ENCODE measurements around the gene KRT85.
"Not testable (repeated sequence)": the region's sequence is repeated elsewhere in the genome, so short reads cannot be mapped to it uniquely, and the experiment has no call there.

The KRT85 gene

DNA sequence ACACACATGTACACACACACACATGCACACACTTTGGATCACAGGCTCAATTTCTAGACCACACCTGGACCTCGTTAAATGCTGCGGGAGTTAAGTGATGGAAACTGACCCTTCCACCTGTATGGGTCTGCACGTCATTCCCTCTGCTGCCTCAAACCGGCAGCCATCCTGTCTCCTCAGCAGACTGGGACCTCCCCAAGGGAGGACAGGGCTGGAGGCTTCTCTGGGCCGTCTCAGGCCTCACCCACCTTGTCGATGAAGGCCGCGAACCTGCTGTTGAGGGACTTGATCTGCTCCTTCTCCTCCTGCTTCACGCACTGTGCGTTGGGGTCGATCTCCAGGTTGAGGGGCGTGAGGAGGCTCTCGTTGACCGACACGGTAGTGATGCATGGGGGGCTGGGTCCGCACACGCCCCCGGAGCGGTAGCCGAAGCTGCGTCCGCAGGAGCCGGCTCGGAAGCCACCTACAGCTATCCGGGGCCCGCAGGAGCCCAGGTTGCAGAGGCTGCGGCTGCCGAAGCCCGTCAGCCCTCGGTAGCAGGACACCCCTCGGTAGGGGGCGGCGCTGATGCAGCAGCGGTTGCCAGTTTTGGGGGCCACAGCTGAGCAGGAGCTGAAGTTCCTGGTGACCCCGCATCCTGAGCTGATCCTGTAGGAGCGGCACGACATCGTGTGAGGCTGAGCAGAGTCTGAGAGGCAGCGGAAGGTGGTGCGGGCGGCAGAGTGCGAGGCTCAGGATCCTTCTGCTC, at the start of gene KRT85:
Gene KRT85, minus strand, starts transcription at position 744 of the 748 bp plus-strand sequence. Its CDS starts 76 bp downstream, at position 668.
- DNase-seq (ENCODE audit: low read depth in 2 of 3, low spot score in 2 of 3) = no peak

- DNase-seq (ENCODE audit: low read depth in 2 of 3, low spot score in 2 of 3) = no peak
These were observed 49.5 kb upstream of the KRT85 start for GRCh38 chr12:52416795-52417194.

DNA sequence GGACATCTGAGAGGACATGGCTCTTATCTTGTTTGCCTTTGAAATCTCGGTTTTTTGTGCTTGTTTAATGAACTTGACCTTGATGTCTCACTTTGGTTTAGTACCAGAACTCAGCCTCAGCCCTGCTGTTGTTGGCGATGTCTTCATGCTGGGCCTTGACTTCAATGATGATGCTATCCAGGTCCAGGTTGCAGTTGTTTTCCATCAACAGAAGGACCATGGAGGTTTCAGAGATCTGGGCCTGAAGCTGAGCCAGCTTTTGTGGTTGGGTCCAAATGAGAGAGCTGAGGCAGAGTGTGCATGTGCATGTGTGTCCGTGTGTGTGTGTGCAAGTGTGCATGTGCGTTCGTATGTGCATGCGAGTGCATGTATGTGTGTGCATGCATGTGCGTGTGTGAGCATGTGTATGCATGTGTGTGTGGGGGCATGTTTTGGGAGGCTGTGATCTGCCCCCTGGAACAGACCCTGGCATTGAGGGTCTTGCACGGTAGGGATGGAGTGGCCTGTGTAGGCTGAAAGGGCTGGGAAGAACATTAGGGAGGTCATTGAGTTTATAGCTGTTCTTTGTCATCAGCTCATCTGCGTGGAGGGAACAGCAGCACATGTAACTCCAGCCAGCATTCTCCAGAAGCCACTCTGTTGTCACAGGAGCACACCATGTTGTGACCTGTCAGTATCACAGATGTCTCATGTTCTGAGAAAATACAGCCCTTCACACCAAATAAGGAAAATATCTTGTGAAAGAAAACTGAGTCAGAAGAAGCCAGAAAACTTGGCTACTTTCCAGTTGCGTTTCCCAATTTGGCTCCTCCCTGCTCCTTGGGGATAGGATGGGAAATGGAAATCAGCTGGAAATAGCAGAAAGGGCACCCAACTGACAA, 48.8 kb upstream of the KRT85 start:
- DNase-seq (ENCODE audit: low read depth in 2 of 3, low spot score in 2 of 3) = no peak

DNA sequence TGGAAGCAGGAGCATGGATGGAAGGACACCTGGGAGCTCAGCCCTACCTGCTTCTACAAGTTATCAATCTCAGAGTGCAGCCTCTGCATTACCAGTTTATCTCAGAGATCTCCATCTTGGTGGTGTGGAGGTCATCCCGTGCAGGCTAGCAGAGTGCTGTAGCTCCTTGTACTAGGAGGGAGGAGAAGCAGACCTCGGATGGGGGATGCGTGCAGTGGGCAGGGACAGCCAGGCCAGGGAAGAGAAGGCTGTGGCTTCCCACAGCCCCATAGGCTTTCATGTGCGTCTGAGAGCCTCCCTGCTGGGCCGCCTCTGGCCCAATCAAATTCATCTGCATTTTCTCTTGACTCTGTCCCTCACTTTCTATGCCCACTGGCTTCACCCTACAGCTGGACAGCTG, 47.7 kb upstream of the KRT85 start:
- no peak for DNase-seq (ENCODE audit: low read depth in 2 of 3, low spot score in 2 of 3)

GRCh38 chr12:52413782-52414345, 46.6 kb upstream of the KRT85 start:
- DNase-seq (ENCODE audit: low read depth in 2 of 3, low spot score in 2 of 3) = no peak

DNA sequence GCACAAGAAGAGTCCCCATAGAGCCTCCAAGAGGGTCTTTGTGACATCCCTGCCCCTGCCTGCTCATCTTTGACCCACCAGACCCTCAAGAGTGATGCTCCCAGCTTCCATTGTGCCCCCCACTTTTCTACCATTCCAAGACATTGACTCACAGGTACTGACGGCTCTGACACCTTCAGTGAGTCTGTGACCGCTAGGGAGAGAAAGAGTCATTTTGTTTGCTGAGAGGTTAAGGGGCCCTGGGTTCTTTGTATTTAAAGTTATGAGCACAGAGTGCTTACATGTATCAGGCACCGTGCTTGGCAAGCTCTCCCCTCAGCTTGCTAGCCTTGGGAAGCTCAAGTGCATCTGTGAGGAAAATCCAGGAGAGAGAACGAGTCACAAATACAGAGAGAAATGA, 45.9 kb upstream of the KRT85 start:
- no peak for DNase-seq (ENCODE audit: low read depth in 2 of 3, low spot score in 2 of 3)

- DNase-seq (ENCODE audit: low read depth in 2 of 3, low spot score in 2 of 3) = no peak
These were observed 44.5 kb upstream of the KRT85 start for GRCh38 chr12:52411815-52412214.

- not testable (repeated sequence) for DNase-seq (ENCODE audit: low read depth in 2 of 3, low spot score in 2 of 3)
These were observed 43.4 kb upstream of the KRT85 start for GRCh38 chr12:52410589-52411248.

DNA sequence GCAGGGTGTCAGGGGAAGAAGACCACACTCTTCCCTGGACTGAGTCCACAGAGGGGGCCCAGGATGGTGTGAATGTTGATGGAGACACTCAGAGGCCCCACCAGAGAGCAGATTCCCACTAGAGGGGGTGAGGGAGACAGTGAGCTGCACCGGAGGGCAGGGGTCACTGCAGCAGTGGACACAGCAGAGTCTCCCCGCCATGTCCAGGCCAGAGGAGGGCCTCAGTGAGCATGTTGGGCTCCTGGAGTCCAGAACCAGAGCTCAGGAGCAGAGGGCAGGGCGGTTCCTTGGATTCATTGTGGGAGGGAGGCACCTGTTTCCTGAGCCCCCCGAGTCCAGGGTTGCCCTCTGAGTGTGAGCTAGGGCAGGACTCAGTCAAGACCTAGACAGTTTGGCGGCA, 40.6 kb upstream of the KRT85 start:
- no peak for DNase-seq (ENCODE audit: low read depth in 2 of 3, low spot score in 2 of 3)

- no peak for DNase-seq (ENCODE audit: low read depth in 2 of 3, low spot score in 2 of 3)
These were observed 38.7 kb upstream of the KRT85 start, which contains the start of gene KRT82 for GRCh38 chr12:52405922-52406385. KRT82 (minus strand) TSS chr12:52406335; CDS start chr12:52406277, 58 bp downstream.

DNA sequence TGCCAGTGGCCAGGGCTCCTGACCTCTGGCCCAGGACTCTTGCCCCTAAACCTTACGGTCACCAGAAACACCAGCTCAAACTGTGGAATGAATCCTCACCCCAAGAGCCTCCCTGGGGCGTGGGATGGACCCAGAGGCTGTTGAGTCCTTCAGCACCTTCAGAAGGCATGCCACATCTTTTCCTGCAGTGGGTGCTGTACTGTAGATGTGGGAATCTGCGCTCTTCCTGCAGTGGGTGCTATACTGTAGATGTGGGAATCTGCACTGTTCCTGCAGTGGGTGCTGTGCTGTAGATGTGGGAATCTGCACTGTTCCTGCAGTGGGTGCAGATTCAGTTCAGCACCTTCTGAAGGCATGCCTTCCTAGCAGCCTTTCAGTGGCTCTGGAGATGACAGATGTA, 37.7 kb upstream of the KRT85 start:
- DNase-seq (ENCODE audit: low read depth in 2 of 3, low spot score in 2 of 3) = no peak

DNA sequence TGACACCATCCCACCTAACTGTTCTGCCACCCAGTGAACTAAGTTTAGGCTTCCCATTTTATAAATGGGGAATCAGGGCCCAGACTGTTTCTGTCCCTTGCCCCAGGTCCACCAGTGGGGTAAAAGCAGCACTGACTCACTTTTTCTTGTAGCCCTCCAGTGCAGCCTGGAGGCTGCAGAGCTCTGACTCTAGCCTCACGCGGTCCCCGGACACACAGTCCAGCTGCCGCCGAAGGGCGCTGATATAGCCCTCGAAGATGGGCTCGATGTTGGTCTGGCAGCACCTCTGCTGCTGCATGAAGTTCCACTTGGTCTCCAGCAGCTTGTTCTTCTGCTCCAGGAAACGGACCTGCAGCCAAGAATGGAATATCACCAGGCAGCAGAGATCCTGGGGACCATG, 36.3 kb upstream of the KRT85 start:
- DNase-seq (ENCODE audit: low read depth in 2 of 3, low spot score in 2 of 3) = no peak

DNA sequence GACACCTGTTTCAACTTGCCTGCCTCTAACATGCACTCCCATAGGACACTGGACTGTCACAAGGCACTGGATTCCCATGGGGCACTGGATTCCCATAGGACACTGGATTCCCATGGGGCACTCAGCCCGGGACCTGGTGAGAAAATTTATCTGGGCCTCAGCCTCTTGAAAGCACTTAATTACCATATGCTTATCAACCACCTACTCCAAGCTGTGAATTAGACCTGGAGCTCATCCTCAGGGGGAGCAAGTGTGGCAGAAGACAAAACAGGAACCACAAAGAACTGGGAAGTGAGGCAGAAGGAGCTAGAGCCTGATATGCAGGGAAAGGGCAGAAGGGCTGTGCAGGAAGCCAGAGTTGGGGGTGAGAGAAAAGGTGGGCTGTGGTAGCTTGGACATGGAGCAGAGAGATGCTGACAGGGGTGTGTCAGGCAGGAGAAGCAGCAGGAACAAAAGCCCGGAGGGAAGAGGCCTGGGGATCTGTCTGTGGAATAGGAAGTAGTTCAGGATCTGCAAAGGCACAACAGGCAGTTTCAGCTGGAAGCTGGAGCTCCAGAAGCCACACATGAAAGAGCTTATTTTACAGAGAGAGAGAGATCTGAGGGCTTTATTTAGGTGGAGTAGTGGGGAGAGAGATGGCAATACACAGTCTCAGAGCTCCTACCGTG, 35.7 kb upstream of the KRT85 start:
- DNase-seq (ENCODE audit: low read depth in 2 of 3, low spot score in 2 of 3) = no peak

GRCh38 chr12:52402377-52402776, 35.1 kb upstream of the KRT85 start:
- DNase-seq (ENCODE audit: low read depth in 2 of 3, low spot score in 2 of 3) = no peak

- no peak for DNase-seq (ENCODE audit: low read depth in 2 of 3, low spot score in 2 of 3)
These were observed 34.6 kb upstream of the KRT85 start for GRCh38 chr12:52401926-52402325.

DNA sequence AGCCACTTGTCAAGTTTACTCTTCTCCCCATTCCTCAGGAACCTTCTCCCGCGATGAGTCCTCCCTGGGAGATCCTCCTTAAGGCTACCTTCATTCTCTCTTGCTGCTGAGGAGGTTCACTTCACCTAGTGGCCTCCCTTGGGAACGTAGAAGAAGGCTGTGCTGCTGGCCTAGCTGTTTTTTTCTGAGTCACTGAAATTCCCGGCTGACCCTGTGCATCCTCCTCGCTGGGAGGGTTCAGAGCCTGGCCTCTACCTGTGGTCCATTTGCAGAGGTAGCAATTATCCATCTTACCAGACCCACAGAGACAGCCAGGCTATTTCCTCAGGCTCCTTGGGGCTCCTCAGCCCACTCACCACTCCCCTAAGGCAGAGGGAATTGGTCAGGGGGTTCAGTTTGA, 34.2 kb upstream of the KRT85 start:
- no peak for DNase-seq (ENCODE audit: low read depth in 2 of 3, low spot score in 2 of 3)

DNA sequence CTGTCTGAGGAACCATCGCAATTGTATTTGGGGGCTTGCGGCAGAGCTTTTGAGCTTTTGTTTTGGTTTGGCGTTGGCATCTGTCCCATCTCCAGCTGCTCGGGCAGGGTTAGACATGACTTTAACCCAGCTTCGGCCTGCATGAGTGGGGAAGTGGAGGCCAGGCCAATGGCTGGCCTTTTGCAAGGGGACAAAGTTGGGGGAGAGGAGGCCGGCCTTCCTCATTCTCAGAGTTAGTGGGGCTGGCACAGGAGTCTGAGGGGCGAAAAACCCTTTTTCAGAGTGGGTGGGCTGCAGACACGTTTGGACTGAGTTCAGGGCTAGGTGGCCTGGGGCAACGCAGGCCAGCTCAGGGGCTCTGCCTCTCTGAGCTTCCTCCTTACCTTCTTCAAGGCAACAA, 33.6 kb upstream of the KRT85 start:
- DNase-seq (ENCODE audit: low read depth in 2 of 3, low spot score in 2 of 3) = no peak

DNA sequence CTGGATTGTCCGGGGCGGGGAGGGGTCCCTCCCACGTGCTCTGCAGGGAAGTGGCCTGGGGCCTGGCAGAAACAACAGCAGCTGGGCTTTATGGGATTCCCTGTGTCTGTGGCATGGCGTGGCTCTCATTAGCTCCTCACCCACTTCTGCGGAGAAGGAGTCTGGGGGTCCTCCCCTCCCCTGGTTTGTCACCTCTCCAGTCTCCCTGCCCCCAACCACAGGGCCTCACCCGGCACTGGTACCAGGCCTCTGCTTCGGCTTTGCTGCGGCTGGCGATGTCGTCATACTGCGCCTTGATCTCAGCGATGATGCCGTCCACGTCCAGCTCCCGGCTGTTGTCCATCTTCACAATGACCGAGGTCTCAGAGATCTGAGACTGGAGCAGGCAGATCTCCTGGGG, 32.5 kb upstream of the KRT85 start:
- DNase-seq (ENCODE audit: low read depth in 2 of 3, low spot score in 2 of 3) = no peak

GRCh38 chr12:52398176-52398575, 30.9 kb upstream of the KRT85 start:
- DNase-seq (ENCODE audit: low read depth in 2 of 3, low spot score in 2 of 3) = no peak

DNA sequence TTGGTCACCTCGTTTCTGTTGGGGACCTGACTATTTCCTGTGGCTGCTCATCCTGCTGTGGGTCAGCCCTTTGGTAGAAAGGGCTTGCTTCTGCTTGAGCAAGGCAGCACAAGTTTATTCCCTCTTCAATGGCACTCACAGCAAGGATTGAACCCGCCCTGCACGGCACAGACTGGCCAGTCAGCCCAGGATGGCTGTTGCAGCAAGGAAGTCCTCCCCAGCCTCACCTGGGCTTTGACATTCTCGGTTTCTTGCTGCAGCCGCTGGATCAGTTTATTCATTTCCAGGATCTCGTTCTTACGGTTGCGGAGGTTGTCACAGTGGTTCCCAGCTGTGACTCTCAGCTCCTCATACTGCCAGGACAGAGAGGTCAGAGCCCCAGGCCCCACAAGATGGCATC, 29.4 kb upstream of the KRT85 start:
- no peak for DNase-seq (ENCODE audit: low read depth in 2 of 3, low spot score in 2 of 3)
